HG02642 (cell line): Measurements from ENCODE around the gene SEMA4C.

Experiments
- ATAC-seq: cut with Tn5 transposase; IDR thresholded peaks from one replicate; pipeline ENCODE4 v1.9.1; 2021; ENCODE audit warnings: mild to moderate bottlenecking; ENCODE audit not compliant: unreplicated experiment, poor library complexity

The SEMA4C gene, protein sequence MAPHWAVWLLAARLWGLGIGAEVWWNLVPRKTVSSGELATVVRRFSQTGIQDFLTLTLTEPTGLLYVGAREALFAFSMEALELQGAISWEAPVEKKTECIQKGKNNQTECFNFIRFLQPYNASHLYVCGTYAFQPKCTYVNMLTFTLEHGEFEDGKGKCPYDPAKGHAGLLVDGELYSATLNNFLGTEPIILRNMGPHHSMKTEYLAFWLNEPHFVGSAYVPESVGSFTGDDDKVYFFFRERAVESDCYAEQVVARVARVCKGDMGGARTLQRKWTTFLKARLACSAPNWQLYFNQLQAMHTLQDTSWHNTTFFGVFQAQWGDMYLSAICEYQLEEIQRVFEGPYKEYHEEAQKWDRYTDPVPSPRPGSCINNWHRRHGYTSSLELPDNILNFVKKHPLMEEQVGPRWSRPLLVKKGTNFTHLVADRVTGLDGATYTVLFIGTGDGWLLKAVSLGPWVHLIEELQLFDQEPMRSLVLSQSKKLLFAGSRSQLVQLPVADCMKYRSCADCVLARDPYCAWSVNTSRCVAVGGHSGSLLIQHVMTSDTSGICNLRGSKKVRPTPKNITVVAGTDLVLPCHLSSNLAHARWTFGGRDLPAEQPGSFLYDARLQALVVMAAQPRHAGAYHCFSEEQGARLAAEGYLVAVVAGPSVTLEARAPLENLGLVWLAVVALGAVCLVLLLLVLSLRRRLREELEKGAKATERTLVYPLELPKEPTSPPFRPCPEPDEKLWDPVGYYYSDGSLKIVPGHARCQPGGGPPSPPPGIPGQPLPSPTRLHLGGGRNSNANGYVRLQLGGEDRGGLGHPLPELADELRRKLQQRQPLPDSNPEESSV

DNA sequence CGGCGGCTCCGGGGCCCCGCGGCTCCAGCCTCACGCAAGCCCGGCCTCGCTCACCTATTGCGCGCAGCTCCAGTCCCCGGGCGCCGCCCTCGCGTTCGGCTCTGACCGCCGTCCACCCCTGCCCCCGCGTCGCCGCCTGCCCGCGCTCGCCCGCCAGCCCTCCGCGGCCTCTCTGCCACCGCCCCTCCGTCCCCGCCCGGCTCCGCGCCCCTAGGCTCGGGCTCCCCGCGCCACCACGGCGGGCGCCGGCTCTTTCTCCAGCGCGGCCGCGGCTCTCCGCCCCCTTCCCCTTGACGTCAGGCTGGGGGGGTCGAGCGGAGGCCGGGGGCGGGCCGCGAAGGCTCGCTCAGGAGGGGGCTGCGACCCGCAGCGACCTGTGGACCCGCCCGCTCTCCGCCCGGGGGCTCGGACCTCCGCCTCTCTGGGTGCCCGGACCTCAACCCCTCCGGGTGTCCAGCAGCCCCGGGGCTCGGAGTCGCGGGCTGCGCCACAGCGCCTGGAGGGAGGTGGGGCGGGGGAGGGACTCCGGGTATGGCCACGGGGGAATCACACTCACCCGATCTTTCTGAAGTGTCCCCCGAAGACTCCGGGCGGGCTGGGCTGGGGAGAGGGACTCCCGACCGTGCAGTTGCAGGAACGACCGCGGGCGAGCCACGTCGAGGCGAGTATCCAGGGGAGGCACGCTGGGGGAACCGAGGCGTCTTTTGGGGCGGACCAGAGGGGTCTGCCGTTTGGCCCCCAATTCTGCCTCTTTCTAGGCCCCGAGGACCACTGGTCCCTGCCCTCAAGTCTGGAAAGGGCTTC is at the start of gene SEMA4C:
Gene SEMA4C (minus strand): TSS at position 259 of the 804 bp plus-strand sequence. CDS start 2,194 bp downstream, outside the sequence.
- no peak for ATAC-seq

DNA sequence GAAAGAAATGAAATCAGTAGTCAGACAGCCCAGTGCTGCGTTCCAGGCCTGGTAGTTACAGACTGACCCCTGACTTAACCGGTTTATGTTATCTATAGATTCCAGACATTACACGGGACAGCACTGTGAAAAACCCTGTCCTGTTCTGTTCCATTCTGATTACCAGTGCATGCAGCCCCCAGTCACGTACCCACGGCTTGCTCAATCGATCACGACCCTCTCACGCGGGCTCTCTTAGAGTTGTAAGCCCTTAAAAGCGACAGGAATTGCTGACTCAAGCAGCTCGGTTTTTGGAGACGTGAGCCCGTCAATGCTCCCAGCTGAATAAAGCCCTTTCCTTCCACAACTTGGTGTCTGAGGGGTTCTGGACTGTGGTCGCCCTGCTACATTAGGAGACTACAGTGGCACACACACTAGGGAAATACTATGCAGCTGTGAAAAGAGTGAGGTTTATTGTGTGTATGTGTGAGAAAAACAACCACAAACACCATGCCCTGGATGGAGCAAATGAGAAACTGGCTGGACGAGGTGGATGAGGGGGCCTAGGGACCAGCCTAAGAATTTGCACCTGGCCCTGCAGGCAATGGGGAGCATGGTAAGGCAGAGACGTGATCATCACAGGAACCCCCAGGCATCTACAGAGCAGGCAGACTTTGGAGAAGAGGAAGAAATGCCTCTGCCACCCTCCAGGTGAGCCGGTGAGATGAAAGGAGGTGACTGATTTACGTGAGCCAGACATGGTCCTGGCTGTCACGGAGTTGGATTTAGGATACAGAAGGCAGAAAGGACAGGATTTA is 49.1 kb upstream of the SEMA4C start:
- no peak for ATAC-seq

DNA sequence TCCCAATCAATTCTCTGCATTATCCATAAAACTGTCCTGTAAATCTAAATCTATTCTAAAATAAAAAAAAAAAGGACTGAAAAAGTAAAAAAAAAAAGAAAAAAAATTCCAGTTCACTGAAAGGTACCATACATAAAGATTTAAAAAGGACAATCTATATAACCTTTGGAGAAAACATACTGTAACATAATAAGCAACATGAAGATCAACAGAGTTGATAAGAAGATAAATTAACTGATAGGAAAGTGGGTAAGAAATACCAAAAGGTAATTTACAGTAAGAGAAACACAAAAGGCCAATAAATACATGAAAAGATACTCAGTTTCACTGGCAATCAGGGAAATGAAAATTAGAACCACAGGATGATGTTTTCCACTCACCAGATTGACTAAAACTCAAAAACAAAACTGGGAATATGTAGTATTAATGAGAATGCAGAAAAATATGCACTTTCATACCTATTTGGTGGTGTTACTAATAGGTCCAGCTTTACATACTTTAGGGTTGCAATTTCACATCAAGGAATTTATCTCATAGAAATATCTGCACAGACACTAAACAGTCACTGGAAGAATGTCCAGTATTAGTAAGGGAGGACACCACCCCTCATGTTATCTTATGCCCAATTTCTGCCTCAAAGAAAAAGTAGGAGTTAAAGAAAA is 48.3 kb upstream of the SEMA4C start:
- ATAC-seq, result no peak

DNA sequence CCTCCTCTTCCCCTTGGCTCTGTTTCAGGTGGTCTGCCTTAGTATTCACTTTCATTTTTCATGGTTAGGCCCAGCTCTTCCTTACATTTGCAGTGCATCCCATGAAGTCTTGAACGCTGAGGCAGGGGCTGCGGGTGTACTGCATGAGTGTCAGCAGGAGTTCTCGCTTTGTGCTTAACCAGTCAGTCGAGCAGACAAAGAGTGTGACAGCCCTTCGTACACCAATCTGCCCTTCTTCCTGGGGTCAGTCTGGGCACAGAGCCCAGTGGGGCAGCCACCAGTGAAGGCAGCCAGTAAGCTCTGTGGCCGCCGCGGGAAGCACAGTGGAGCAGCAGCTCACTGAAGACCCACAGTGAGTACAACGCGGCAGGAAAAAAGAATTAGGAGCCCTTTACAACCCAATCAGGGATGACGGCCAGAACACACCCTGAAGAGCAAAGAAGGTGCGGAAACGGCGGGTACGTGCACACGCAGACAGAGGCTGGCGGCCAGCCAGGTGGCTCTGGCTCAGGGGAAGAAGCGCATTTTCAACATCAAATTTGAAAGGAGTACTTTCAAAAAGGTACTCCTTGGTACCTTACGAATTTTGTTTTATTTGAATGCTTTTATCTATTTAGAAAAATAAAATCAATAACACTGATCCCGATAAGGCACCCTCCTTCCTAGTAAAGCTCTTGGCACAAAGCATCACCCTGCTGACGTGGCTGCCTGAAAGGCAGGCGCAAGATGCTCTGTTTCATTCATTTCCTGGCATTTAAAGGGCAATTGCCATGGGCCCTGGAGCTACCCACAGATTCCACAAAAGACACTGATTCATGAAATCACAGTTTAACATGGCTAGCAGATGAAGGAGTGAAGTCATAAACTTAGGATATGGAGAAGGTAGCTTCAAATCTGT is 47.0 kb upstream of the SEMA4C start:
- ATAC-seq, result no peak

DNA sequence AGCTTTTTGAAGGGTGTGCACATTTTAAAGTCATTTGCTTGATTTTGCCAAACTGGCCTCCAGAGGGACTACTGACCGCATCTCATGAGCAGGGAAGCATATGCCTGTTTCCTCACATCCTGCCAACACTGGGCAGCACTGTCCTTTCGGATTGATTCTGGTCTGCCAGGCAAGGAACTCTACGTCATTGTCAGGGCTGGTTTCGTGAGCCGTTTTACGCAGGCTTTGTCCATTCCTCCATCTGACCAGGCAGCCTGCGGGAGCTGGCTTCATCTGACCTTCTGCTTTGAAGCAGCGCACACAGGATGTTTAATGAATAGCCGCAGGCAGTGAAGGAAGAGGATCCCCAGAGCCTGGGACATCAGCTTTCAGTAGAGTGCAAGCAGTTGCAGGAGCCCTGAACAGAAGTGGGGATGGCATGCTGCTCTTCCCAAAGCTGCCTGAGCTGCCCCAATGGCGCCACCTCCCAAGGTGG is 46.3 kb upstream of the SEMA4C start:
- ATAC-seq, result no peak

DNA sequence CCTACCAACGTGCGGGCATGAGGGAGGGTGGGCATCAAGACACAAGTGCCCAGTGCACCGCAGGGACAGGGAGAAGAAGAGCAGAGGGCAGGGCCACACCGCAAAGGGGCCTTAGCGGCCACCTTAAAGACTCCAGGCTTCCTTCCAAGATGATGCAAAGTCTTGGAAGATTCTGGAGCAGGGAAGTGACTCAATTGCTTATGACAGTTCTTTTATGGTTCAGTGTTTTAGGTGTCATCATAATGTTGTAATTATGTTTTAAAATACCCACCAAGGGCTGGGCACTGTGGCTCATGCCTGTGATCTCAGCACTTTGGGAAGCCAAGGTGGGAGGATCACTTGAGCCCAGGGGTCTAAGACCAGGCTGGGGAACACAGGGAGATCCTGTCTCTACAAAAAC is 44.5 kb upstream of the SEMA4C start:
- no peak for ATAC-seq

DNA sequence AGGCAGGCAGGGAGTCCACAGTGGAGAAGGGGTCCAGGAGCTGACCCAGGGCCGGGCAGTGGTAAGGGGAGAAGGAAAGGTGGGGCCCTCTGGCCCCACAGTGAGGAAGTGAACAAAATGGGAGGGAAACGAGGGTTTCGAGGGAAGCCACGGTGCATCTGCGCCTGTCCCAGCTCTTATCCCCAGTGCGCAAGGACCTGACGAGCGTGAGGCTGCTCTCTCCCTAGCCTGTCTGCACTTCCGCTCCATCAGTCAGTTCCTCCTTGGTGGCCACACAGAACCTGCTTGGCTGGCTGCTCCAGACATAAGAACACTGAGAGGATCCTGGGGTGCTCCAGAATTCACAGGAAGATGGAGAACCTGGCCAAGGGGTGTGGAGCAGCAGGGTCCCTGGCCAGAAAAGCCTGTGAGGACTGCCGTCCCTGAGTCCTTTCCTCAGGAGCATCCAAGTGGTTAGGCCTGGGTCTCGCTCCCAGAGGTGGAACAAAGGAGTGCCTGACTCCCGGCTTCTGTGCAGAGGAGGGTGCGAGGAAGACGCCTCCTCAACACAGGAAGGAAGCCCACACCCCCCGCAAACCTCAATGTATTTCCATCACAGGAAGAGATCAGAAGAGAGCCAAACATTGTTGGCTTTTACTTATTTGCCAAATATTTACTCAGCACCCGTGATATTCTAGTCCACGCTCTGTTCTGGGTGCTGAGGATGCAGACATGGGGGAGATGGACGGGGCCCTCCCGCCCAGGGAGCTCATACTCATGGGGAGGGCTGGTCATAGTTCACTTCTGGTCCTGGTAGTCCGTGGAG is 43.7 kb upstream of the SEMA4C start:
- no peak for ATAC-seq

DNA sequence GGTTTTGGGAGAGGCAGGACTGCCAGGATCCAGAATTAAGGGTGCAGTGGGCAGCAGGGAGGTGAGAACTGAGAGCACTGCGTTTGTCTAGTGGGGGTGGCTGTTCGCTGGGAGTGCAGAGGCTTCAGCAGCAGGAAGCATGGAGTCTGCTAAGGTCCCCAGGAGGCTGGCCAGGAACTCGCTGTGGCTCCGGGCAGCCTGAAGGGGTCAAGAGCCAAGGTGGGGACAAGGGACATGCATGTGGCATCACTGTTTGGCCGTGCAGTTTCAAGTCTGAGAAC is 43.2 kb upstream of the SEMA4C start:
- ATAC-seq, result no peak

DNA sequence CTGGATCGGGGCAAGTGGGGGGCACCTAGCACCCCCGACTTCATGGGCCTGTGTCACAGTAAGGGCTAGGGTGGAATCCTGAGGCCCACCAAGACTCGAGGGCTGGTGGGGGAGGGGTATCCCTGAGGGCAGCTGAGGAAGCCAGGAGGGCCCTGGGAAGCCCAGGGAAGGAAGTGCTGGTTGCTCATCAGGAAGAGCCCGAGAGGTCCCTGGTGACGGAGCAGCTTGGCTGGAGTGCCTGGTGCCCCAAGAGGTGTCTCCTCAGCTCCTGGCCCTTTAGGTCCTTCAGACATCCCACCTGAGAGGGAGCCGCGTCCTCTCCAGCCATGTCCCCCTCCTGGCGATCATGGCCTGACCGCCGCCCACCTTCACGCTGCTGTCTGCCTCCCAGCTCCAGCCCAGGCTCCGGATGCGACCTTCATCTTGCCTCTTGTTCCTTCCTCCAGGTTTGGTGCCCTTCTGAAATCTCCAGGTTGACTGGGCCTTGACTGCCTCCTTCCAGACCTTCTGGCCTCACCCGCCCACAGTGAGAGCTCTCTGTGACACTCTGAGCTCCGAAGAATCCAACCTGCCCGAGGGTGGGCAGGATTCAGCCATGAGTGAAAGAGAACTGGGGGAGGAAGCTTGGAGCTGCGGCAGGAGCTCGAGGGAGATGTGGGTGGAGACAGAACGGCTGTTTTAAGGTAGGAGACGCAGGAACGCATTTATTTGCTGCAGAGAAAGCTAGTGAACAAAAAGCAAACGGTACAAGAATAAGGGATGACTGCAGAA is 42.7 kb upstream of the SEMA4C start:
- no peak for ATAC-seq

DNA sequence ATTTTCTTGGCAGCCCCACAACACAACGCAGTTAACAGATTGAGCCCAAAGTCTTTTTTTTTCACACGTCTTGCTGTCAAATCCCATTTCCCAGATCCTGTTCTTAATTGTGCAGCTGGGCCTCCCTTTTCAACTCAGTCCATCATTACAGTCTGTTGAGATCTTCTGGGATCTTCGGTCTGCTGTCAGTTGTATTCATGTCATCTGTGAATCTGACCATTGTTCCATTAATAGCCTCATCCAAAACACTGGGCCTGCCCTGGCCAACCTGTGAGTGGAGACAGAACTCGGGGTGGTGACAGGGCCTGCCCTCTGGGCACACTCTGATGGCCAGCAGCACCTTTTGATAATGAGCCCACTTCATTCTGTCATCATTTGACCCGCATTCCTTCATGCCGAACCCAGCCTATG is 39.7 kb upstream of the SEMA4C start:
- no peak for ATAC-seq

DNA sequence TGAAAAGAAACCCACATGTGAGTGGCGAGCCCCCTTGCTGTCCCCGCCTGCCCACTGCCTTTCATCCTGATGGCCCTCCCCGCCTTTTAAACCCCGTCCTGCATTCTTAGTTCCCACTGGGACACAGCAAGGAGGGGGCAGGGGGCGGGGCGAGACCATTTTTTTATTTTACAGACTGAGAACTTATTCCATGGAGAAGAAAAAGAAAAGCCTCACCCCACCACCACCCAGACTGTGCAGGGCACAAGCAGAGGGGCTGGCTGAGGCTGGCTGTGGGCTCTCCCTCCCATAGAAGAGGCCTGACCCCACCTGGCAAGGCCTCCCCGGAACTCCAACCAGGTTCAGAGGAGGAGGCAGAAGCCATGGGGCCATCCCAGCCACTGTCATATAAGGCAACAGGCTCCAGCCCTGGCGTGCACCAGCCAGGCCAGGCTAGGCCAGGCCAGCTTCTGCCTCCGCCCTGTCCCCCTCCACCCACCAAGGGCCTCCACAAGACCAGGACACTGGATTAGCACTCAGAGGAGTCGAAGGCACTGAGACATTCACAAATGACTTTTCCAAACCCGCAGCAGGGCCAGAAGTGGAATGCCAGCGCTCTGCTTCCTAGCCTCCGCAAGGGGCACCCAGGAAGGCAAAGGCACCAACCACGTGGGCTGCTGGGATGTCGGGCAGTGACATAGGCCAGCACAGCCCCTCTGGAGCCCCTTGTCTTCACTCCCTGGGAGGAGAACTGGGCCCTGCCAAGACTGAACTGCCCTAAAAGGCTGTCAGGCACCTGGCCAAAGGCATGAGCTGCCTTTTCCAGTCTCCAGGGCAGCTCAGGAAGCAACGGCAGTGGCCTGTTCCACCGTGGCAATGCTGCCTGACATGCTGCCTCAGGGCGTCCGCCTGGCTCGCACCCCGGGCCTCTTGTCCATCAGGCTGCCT is 37.5 kb upstream of the SEMA4C start:
- ATAC-seq, result no peak

DNA sequence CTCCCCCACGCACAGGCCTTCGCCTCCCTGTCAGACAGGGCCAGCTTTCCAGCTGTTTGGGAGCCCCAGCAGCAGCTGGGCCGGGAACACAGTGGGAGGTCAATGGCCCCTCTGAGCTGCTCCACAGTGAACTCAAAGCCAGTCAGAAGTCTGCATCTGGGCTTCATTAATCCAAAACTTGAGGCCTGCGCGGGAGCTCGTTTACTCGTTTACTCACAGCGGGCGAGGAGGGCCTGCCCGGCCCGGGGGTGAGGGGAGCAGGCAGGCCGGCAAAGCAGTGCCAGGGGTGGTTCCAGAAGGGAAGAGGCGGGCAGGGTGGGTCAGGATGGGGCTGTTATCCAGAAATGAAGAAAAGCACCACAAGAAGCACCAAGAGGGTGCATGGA is 36.8 kb upstream of the SEMA4C start:
- ATAC-seq, result no peak

DNA sequence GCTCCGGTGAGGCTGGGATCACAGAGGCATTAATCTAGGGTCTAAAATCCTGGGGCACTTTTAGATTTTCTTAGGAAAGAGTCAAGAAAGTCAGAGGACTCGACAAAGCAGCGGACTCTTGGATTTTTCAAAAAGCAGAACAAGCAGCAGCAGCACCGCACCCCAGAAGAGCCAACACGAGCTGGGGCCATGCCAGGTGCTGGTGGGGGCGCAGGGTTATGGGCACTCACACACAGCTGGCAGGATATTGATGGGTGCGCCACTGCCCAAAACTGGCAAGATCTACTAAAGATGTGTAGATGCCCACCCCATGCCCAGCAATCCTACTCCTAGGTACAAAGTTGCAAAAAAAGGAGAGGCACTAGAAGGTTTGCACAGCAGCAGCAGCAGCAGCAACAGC is 33.9 kb upstream of the SEMA4C start:
- ATAC-seq, result no peak

DNA sequence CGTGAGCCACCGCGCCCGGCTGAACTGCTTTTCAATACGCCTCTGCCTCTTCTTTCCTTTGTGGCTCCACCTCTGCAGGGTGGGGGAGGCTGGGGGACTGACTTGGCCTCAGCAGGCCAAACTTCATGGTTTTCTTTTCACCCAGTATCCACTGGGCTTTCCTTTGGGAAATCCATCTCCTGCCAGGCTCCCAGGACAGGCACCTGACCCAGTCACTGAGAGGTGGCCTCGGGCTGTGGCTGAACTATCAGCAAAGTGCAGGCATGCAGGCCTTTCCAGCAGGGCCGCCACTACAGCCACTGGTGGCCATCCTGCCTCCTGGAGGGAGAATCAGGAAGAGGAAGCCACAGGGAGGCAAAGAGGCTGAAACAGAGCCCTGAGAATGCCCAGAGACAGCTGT is 33.4 kb upstream of the SEMA4C start:
- no peak for ATAC-seq

DNA sequence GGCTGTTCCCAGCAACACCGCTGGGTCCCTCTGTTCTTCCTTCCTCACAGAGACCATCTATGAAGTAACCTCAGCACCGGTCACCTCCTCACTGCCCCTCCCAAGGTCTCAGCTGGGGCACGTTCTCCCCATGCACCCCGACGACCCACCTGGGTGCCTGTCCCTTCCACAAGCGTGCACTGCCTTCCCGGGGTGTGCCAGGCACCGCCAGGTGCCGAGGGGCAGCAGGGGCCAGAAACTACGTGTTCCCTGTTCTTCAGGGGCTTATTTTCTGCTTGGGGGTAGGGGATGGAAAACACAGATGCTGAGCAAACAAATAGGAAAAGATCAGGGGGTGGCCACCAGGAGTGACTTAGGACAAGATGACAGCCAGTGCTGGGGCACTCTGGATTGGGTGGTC is 30.4 kb upstream of the SEMA4C start:
- ATAC-seq, result no peak

DNA sequence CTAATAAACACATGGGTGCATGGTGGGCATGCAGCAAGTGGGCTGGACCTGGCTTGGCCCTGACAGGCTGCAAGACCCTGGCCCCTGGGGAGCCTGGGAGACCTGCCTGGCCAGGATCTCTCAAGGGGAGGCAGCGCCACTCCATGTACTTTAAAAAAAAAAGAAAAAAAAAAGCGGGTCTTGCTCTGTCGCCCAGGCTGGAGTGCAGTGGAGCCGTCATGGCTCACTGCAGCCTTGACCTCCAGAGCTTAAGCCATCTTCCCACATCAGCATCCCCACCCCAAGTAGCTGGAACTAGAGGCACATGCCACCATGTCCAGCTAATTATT is 29.5 kb upstream of the SEMA4C start:
- no peak for ATAC-seq
